WERI-Rb-1 (cell line): ENCODE measurements around the gene GLS.

Experiments used
- DNase-seq: peaks from one replicate; pipeline ENCODE4 v3.0.0-alpha.2; 2020
- H3K27ac ChIP-seq: fragments of 250-450 bp; sonication (Bioruptor Pico); 2 replicates; pipeline ENCODE4 v1.5.1; 2020; ENCODE audit warnings: mild to moderate bottlenecking, moderate library complexity
- H3K27me3 ChIP-seq: fragments of 250-450 bp; sonication (Bioruptor Pico); 2 replicates; pipeline ENCODE4 v1.5.1; 2021; ENCODE audit warnings: mild to moderate bottlenecking, low read depth, moderate library complexity; ENCODE audit not compliant: insufficient read depth, severe bottlenecking
- H3K36me3 ChIP-seq: fragments of 250-450 bp; sonication (Bioruptor Pico); 2 replicates; pipeline ENCODE4 v1.5.1; 2020; ENCODE audit warnings: mild to moderate bottlenecking, moderate library complexity
- H3K4me3 ChIP-seq: 2 replicates; pipeline ENCODE4 v1.5.1; 2011; ENCODE audit warnings: low read depth, mild to moderate bottlenecking, control low read depth, low read length
- H3K9me3 ChIP-seq: fragments of 250-450 bp; sonication (Bioruptor Pico); 2 replicates; pipeline ENCODE4 v1.5.1; 2021; ENCODE audit warnings: mild to moderate bottlenecking, moderate library complexity; ENCODE audit not compliant: severe bottlenecking
- CTCF ChIP-seq: IDR thresholded peaks from 2 replicates; pipeline ENCODE4 v1.5.1; 2011; ENCODE audit warnings: low read depth, mild to moderate bottlenecking, control low read depth, inconsistent platforms, low read length

GLS gene

GRCh38 chr2:191001624-191002023 is 121.0 kb downstream of the GLS start:
- no peaks in the 10 kb centered on the region for H3K27me3 ChIP-seq
- no peak overlapping the region for H3K27ac ChIP-seq
- no peak for DNase-seq
- H3K9me3 ChIP-seq, result no peaks in the 10 kb centered on the region
- peaks cover 74% of the 10 kb centered on the region for H3K36me3 ChIP-seq
- no peak overlapping the region for H3K4me3 ChIP-seq
- TF ChIP-seq CTCF, result no peak

GRCh38 chr2:191003405-191004309 is 123.0 kb downstream of the GLS start:
- no peak for DNase-seq
- no peaks in the 10 kb centered on the region for H3K9me3 ChIP-seq
- no peaks in the 10 kb centered on the region for H3K27me3 ChIP-seq
- TF ChIP-seq CTCF, result no peak
- H3K4me3 ChIP-seq, result no peak overlapping the region
- H3K36me3 ChIP-seq, result peaks cover 74% of the 10 kb centered on the region
- H3K27ac ChIP-seq, result no peak overlapping the region

- no peak for DNase-seq
- H3K4me3 ChIP-seq, result no peak overlapping the region
- no peaks in the 10 kb centered on the region for H3K27me3 ChIP-seq
- no peaks in the 10 kb centered on the region for H3K9me3 ChIP-seq
- peaks cover 65% of the 10 kb centered on the region for H3K36me3 ChIP-seq
- TF ChIP-seq CTCF, result no peak
- H3K27ac ChIP-seq, result no peak overlapping the region
Observed at GRCh38 chr2:191006297-191006696, 125.7 kb downstream of the GLS start.

- peaks cover 65% of the 10 kb centered on the region for H3K36me3 ChIP-seq
- no peak for TF ChIP-seq CTCF
- no peak for DNase-seq
- no peak overlapping the region for H3K27ac ChIP-seq
- H3K27me3 ChIP-seq, result no peaks in the 10 kb centered on the region
- H3K9me3 ChIP-seq, result no peaks in the 10 kb centered on the region
- H3K4me3 ChIP-seq, result no peak overlapping the region
Observed at GRCh38 chr2:191006997-191007783, 126.6 kb downstream of the GLS start.

GRCh38 chr2:191008286-191008685 is 127.7 kb downstream of the GLS start:
- H3K27me3 ChIP-seq, result no peaks in the 10 kb centered on the region
- H3K9me3 ChIP-seq, result no peaks in the 10 kb centered on the region
- H3K27ac ChIP-seq, result no peak overlapping the region
- no peak for DNase-seq
- H3K36me3 ChIP-seq, result peaks cover 60% of the 10 kb centered on the region
- H3K4me3 ChIP-seq, result no peak overlapping the region
- no peak for TF ChIP-seq CTCF
